HEK293 (cell line): ENCODE data around the gene MITF.

Source experiments
- CTCF ChIA-PET: fragments of 350-600 bp; formaldehyde crosslinking; extraction: SDS; loops from one replicate; lab custom pipeline; 2021; ENCODE audit warnings: antibody characterized with exemption; lab: Yijun Ruan, JAX
- POLR2A ChIA-PET: fragments of 300-600 bp; formaldehyde crosslinking; extraction: SDS; loops from one replicate; lab custom pipeline; 2020; ENCODE audit warnings: antibody characterized with exemption, inconsistent platforms; lab: Yijun Ruan, JAX
- H3K27ac ChIP-seq: fragments of 200-500 bp; sonication (Bioruptor generic); 2 replicates; pipeline ENCODE4 v1.5.1; 2014; ENCODE audit warnings: low read depth, low read length, control low read depth, inconsistent platforms; ENCODE audit errors: extremely low read depth
- H3K36me3 ChIP-seq, 2 experiments: fragments of 200-500 bp in 1 of 2; sonication (Bioruptor generic) in 1 of 2; 1 replicate in 1 of 2; 2 replicates in 1 of 2; pipeline ENCODE4 v1.5.1; 2014 to 2017; ENCODE audit warnings: inconsistent platforms in 2 of 2, low read length in 2 of 2; ENCODE audit not compliant: control insufficient read depth in 2 of 2, insufficient read depth in 1 of 2
- H3K4me1 ChIP-seq: fragments of 200-500 bp; sonication (Bioruptor generic); 2 replicates; pipeline ENCODE4 v1.5.1; 2014; ENCODE audit warnings: mild to moderate bottlenecking, low read length, inconsistent platforms; ENCODE audit not compliant: control insufficient read depth, insufficient read depth
- H3K4me3 ChIP-seq: 2 replicates; pipeline ENCODE4 v1.5.1; 2011; ENCODE audit warnings: low read depth, mild to moderate bottlenecking, control low read depth, low read length, moderate library complexity
- H3K9me3 ChIP-seq: fragments of 200-500 bp; sonication (Bioruptor generic); 2 replicates; pipeline ENCODE4 v1.5.1; 2014; ENCODE audit warnings: low read depth, low read length, inconsistent platforms; ENCODE audit not compliant: control insufficient read depth, insufficient read depth
- BCL11B ChIP-seq: fragments of 450-650 bp; formaldehyde crosslinking; IDR thresholded peaks from 2 replicates; pipeline ENCODE4 v1.5.1; 2016; ENCODE audit warnings: low read depth, missing biosample characterization, missing genetic modification characterization
- EGR2 ChIP-seq: fragments of 450-650 bp; formaldehyde crosslinking; IDR thresholded peaks from 2 replicates; pipeline ENCODE4 v1.5.1; 2016; ENCODE audit warnings: low read depth, missing biosample characterization, missing genetic modification characterization
- KLF1 ChIP-seq: fragments of 450-650 bp; formaldehyde crosslinking; IDR thresholded peaks from 2 replicates; pipeline ENCODE4 v1.5.1; 2016; ENCODE audit warnings: missing biosample characterization, missing genetic modification characterization
- MZF1 ChIP-seq: fragments of 450-650 bp; formaldehyde crosslinking; IDR thresholded peaks from 2 replicates; pipeline ENCODE4 v1.5.1; 2017; ENCODE audit warnings: missing biosample characterization, missing genetic modification characterization, borderline replicate concordance
- PRDM1 ChIP-seq: fragments of 450-650 bp; formaldehyde crosslinking; IDR thresholded peaks from 2 replicates; pipeline ENCODE4; 2016; ENCODE audit warnings: missing biosample characterization, missing genetic modification characterization
- PRDM2 ChIP-seq: fragments of 450-650 bp; formaldehyde crosslinking; IDR thresholded peaks from 2 replicates; pipeline ENCODE4 v1.5.1; 2016; ENCODE audit warnings: missing biosample characterization, missing genetic modification characterization, borderline replicate concordance
- SALL2 ChIP-seq: fragments of 450-650 bp; formaldehyde crosslinking; IDR thresholded peaks from 2 replicates; pipeline ENCODE4 v1.5.0; 2017; ENCODE audit warnings: missing biosample characterization, mild to moderate bottlenecking, missing genetic modification characterization, borderline replicate concordance
- TCF7L2 ChIP-seq: IDR thresholded peaks from 2 replicates; pipeline ENCODE4 v1.6.1; 2011; ENCODE audit warnings: low read depth, mild to moderate bottlenecking, inconsistent platforms, low read length, moderate library complexity, borderline replicate concordance
- TRIM28 ChIP-seq: IDR thresholded peaks from 2 replicates; pipeline ENCODE4 v1.6.1; 2011; ENCODE audit warnings: low read length, control low read depth, borderline replicate concordance
- ZBTB11 ChIP-seq: fragments of 450-650 bp; formaldehyde crosslinking; conservative IDR thresholded peaks from 2 replicates; pipeline ENCODE4 v1.5.1; 2016; ENCODE audit warnings: low read depth, missing biosample characterization, missing genetic modification characterization
- ZNF121 ChIP-seq: fragments of 450-650 bp; formaldehyde crosslinking; IDR thresholded peaks from 2 replicates; pipeline ENCODE4 v1.5.1; 2016; ENCODE audit warnings: missing biosample characterization, missing genetic modification characterization
- ZNF157 ChIP-seq: fragments of 450-650 bp; formaldehyde crosslinking; IDR thresholded peaks from 2 replicates; pipeline ENCODE4 v1.5.1; 2016; ENCODE audit warnings: missing biosample characterization, missing genetic modification characterization
- ZNF221 ChIP-seq: fragments of 450-650 bp; formaldehyde crosslinking; IDR thresholded peaks from 2 replicates; pipeline ENCODE4 v1.5.1; 2017; ENCODE audit warnings: missing biosample characterization, missing genetic modification characterization, borderline replicate concordance
- ZNF366 ChIP-seq: fragments of 450-650 bp; formaldehyde crosslinking; conservative IDR thresholded peaks from 2 replicates; pipeline ENCODE4 v1.5.1; 2016; ENCODE audit warnings: missing biosample characterization, missing genetic modification characterization
- ZNF416 ChIP-seq: fragments of 450-650 bp; formaldehyde crosslinking; IDR thresholded peaks from 2 replicates; pipeline ENCODE4 v1.5.1; 2016; ENCODE audit warnings: missing biosample characterization, missing genetic modification characterization
- ZNF501 ChIP-seq: fragments of 450-650 bp; formaldehyde crosslinking; IDR thresholded peaks from 2 replicates; pipeline ENCODE4 v1.5.1; 2016; ENCODE audit warnings: missing biosample characterization, missing genetic modification characterization
- ZNF514 ChIP-seq: fragments of 450-650 bp; formaldehyde crosslinking; IDR thresholded peaks from 2 replicates; pipeline ENCODE4 v1.5.1; 2016; ENCODE audit warnings: missing biosample characterization, missing genetic modification characterization
- ZNF549 ChIP-seq: fragments of 450-650 bp; IDR thresholded peaks from 2 replicates; pipeline ENCODE4 v1.5.1; 2018; ENCODE audit warnings: missing biosample characterization, missing genetic modification characterization, mild to moderate bottlenecking, inconsistent platforms, moderate library complexity
- ZNF596 ChIP-seq: fragments of 450-650 bp; IDR thresholded peaks from 2 replicates; pipeline ENCODE4 v1.5.0; 2018; ENCODE audit warnings: missing biosample characterization, mild to moderate bottlenecking, missing genetic modification characterization, moderate library complexity
- ZNF629 ChIP-seq: fragments of 450-650 bp; formaldehyde crosslinking; IDR thresholded peaks from 2 replicates; pipeline ENCODE4 v1.5.1; 2017; ENCODE audit warnings: missing biosample characterization, missing genetic modification characterization
- ZNF654 ChIP-seq: fragments of 450-650 bp; formaldehyde crosslinking; IDR thresholded peaks from 2 replicates; pipeline ENCODE4 v1.5.1; 2016; ENCODE audit warnings: low read depth, missing biosample characterization, missing genetic modification characterization
- ZNF658 ChIP-seq: fragments of 450-650 bp; formaldehyde crosslinking; IDR thresholded peaks from 2 replicates; pipeline ENCODE4; 2016; ENCODE audit warnings: missing biosample characterization, missing genetic modification characterization
- ZNF830 ChIP-seq: fragments of 450-650 bp; IDR thresholded peaks from 2 replicates; pipeline ENCODE4 v1.5.0; 2018; ENCODE audit warnings: missing biosample characterization, missing genetic modification characterization, low read depth, mild to moderate bottlenecking, moderate library complexity
- ZNF837 ChIP-seq: fragments of 450-650 bp; formaldehyde crosslinking; IDR thresholded peaks from 2 replicates; pipeline ENCODE4 v1.5.1; 2016; ENCODE audit warnings: missing biosample characterization, missing genetic modification characterization

Gene MITF

GRCh38 chr3:69948246-69948862 lies 209.1 kb downstream of the MITF start:
- H3K4me1 ChIP-seq, result no peaks in the 10 kb centered on the region
- H3K4me3 ChIP-seq, result no peak overlapping the region
- POLR2A ChIA-PET, result no interaction called here
- no peaks in the 10 kb centered on the region for H3K36me3 ChIP-seq
- no peak overlapping the region for H3K27ac ChIP-seq
- H3K9me3 ChIP-seq, result no peaks in the 10 kb centered on the region
- TF ChIP-seq ZNF416 (no peak), ZNF596 (tag by site-specific recombination) (no peak), ZNF366 (tag by site-specific recombination) (no peak), PRDM1 (tag by site-specific recombination) (peak; percentile 82), TCF7L2 (no peak), ZNF157 (tag by site-specific recombination) (no peak), ZNF549 (no peak), ZNF837 (tag by site-specific recombination) (no peak), ZNF654 (tag by site-specific recombination) (peak; percentile 65), ZNF514 (tag by site-specific recombination) (no peak), TRIM28 (no peak), ZNF658 (tag by site-specific recombination) (no peak), ZNF501 (tag by site-specific recombination) (no peak)
- TF ChIP-seq, all 188 proteins: peak for 2
- CTCF ChIA-PET, result interaction anchor here (0.5 to 4.6 kb wide), 5 partner anchors 13 to 1966 kb away, joined by 3 to 49 read pairs (median 7); no protein-coding TSS in a partner anchor

DNA sequence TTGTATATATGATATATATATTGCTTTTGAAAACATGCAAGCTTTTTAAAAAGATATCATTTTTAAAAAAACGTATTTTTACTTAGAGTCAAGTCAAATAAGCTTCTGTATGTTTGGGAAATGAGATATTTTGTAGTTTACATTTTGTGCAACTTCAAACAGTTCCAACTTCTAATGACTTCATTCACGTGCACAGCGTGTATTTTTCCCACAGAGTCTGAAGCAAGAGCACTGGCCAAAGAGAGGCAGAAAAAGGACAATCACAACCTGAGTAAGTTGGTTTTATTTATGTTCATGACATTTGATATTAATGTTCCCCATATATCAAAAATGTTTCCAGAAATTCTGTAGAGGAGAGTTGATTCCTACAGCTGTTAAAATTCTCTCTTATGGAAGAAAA lies 212.4 kb downstream of the MITF start:
- no peaks in the 10 kb centered on the region for H3K4me1 ChIP-seq
- no peaks in the 10 kb centered on the region for H3K9me3 ChIP-seq
- no peak overlapping the region for H3K4me3 ChIP-seq
- POLR2A ChIA-PET, result no interaction called here
- TF ChIP-seq ZNF830 (tag by site-specific recombination) (no peak), ZNF596 (tag by site-specific recombination) (no peak), SALL2 (tag by site-specific recombination) (no peak), BCL11B (tag by site-specific recombination) (no peak), MZF1 (no peak), ZNF221 (no peak), ZNF837 (tag by site-specific recombination) (no peak), KLF1 (tag by site-specific recombination) (no peak)
- CTCF ChIA-PET, result no interaction called here
- H3K27ac ChIP-seq, result no peak overlapping the region
- no peaks in the 10 kb centered on the region for H3K36me3 ChIP-seq

DNA sequence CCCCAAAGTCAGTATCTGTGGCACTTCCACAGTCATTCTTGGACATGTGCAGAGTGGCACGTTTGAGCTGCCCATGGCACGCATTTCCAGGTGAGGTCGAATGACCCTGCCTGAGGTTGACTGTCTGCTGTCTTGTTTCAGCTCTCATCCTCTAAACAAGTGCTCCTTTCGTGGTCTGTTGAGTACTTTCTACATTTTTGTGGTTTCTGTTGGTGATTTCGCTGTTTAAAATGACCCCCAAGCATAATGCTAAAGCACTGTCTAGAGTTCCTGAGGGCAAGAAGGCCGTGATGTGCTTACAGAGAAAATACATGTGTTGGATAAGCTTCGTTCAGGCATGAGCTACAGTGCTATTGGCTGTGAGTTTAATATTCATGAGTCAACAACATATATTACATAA lies 220.3 kb downstream of the MITF start:
- Histone ChIP-seq H3K9me3 (no peaks in the 10 kb centered on the region), H3K36me3 (peaks cover 0 to 8% of the 10 kb centered on the region in 2 experiments; a peak in 1 of 3 replicates), H3K4me1 (no peaks in the 10 kb centered on the region), H3K4me3 (no peak overlapping the region), H3K27ac (no peak overlapping the region)
- CTCF ChIA-PET, result no interaction called here
- no peak for TF ChIP-seq ZNF629
- TF ChIP-seq ZBTB11 (tag by site-specific recombination), result no peak
- no peak for TF ChIP-seq ZNF121 (tag by site-specific recombination)
- TF ChIP-seq EGR2 (tag by site-specific recombination), result no peak
- no peak for TF ChIP-seq TRIM28
- TF ChIP-seq PRDM2, result no peak
- POLR2A ChIA-PET, result no interaction called here
